Skeletal muscle cell (primary cell): Measurements from ENCODE around the gene HSPA12A.

Experiments used
- DNase-seq: peaks from one replicate; pipeline ENCODE4 v3.0.0-alpha.2; 2010; ENCODE audit warnings: low read depth
- H3K4me3 ChIP-seq: 2 replicates; pipeline ENCODE4 v1.5.1; 2011; ENCODE audit warnings: low read depth, mild to moderate bottlenecking, control low read depth, low read length, moderate library complexity

Gene HSPA12A

DNA sequence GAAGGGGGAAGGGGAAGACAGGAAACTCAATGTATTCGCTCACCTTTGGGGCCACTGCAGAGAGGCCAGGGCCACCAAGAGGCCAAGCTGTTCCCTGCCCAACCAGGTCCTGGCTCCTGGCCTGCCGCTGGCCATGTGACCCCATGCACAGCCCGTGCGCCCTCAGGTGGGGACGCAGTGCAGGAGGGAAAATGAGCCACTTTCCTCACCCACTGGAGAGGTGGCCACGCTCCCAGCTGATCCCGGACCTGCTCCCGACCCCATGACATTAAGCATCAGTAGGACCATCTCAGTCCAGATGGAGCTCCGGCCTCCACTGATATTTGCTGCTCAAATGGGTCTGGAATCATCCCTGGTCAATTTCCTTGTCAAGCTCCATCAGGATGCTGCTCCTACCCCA lies 40.2 kb downstream of the HSPA12A start:
- DNase-seq, result no peak

DNA sequence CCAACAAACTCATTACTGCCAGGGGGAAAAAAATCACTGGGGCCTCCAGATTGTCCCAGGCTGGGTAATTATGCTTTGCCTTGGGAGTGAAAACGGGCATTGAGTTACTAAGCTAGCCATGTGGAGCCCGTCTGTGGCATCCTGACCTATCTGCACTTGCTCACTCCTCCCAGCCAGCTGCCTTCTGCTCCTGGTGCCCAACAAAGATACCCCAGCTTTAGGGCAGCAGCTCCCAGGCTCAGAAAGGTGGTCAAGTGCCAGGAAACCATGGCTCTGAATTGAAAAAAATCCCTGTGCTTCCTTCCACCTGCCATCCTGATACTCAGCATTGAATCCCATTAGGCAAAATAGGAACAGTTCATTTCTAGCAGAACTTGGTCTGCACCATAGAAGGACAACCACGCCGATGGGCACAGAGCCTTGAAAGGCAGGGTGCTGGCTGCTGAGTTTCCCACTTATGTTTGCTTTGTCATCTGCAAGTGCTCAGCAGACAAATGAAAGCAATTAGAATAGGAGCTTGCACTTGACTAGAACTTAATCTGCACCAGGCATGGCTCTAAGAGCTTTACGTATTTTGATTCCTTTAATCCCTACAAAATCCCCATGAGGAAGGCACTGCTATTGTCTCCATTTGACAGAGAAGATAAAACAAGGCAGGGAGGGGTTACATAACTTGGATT lies 42.8 kb downstream of the HSPA12A start:
- DNase-seq, result no peak
- H3K4me3 ChIP-seq, result no peak overlapping the region

More for the DNA sequence above, 40.2 kb downstream of the HSPA12A start:
- no peak overlapping the region for H3K4me3 ChIP-seq

DNA sequence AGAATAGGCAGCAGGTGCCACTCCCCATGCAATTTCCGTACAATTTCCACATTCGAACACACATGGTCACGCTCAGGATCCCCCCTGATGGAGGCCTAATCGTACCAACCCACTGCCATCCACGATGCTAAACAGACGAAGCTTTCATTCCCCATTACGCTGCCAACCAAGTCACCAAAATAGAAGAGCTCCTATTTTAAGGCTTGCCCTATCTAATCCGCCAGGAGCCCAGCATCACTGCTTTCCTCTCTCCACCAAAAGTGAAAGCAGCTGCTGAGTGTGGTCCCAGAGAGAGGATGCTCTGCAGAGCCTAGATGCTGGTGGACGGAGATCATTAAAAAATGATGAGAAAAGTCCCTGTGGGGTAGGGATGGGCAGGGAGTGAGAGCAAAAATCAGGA lies 43.3 kb downstream of the HSPA12A start:
- DNase-seq, result no peak
- H3K4me3 ChIP-seq, result no peak overlapping the region

DNA sequence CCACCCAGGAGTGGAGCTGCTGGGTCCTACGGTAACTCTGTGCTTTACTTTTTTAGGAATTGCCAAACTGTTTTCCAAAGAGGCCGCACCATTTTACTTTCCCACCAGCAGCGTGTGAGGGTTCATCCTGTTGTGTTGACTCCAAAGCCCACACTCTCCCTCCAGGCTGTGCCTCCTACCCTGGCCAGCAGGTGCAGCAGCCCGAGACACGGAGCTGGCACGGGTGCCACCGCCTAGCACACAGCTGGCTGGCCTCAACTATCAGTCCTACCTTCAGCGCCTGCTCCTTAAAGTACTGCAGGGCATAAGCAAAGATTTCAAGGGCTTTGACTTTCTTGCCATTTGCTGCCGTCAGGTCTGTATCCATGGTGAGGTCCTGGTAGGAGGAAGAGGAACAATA lies 44.0 kb downstream of the HSPA12A start:
- DNase-seq, result no peak
- H3K4me3 ChIP-seq, result no peak overlapping the region

DNA sequence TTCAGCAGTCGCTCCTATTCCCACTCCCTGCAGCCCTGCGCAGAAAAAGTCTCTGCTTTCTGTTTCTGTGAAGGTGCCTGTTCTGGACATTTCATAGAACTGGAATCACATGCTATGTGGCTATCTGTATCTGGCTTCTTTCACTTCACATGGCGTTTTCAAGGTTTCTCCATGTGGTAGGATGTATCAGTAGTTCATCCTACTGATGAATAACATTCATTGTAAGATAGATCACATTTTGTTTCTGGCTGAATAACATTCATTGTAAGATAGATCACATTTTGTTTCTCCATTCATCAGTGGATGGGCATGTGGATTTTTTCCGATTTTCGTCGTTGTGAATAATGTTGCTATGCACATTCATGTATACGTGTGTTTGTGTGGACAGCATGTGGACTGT lies 44.5 kb downstream of the HSPA12A start:
- DNase-seq, result no peak
- no peak overlapping the region for H3K4me3 ChIP-seq

DNA sequence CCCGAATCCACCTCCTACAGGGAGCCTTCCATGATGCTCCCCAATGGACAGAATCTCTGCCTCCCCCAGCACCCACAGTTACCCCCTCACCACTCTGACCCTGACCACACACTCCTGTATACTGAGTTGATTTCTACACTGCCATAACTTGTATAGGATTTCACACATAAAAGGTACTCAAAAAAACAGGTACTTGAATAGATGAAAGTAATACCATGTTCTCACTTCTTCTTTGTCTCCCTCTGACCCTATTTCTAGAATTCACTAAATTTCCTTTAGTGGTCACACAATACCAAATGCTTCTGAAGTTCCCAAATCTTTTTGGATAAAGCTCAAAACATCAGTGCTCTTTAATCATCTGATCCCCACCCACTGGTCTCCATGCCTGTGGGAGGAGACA lies 45.4 kb downstream of the HSPA12A start:
- no peak overlapping the region for H3K4me3 ChIP-seq
- no peak for DNase-seq

DNA sequence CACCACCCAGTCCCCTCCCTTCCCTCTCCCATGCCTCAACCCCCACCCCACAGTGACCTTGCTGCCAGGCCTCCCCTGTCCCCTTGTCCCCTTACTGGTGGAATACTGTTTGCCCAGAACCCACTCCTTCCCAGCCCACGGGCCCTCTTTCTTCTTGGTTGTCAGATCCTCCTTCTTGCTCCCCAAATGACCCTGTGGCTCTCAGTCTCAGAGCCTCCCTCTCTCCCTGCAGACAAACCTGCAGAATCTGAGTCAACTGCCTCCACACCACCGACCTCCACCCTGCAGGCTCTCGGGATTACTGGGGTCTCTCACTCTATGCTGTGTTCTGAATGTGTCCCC lies 47.5 kb downstream of the HSPA12A start:
- no peak for DNase-seq
- H3K4me3 ChIP-seq, result no peak overlapping the region

DNA sequence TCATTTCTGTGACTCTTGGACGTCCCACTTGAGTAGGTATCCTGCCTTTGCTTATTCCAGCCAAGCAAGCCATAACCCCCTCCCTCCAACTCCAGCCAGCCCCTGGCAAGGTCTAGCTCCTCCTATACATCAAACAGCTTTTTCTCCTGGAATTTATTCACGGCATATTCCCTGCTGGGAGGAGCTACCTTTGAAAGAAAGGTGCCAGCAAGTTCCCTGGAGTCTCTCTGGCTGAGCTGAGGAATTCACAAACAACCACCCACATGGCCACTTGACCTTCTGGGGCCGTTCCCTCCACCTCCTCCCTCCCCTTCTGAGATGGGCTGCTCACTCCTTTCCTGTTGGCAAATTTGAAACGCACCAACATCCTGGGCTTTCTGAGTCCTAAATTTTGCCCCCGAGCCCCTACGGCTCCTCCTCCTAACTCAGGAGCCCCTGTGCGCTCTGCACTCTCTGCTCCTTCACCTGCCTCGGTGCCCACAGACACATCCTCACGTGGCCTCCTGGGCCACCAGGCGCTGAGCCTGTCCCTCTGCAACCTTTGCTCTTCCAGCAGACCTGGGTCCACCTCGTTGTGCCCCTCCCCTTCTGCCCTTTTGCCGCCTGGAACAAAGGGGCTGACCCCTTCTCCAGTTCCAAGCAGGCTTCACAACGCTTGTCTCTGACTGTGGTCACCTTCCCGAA lies 48.0 kb downstream of the HSPA12A start:
- no peak for DNase-seq
- no peak overlapping the region for H3K4me3 ChIP-seq

DNA sequence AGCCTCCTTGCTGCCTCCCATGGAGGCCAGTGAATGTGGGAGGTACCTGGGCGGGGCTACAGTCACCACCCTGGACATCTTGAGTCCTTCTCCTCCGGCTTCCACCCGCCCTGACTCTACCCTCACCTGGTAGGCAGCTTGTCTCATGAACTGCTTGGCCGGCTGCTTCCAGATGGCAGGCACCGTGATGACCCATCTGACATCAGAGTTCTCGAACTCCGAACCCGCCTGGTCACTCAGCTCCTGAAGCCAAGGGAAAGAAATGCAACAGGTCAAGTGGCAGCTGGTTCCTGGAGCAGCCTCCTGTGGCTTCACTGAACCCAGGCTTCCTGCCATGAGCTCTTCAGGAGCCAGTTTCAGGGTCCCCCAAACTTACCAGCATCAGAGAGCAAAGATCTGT lies 50.1 kb downstream of the HSPA12A start:
- H3K4me3 ChIP-seq, result no peak overlapping the region
- DNase-seq, result no peak

DNA sequence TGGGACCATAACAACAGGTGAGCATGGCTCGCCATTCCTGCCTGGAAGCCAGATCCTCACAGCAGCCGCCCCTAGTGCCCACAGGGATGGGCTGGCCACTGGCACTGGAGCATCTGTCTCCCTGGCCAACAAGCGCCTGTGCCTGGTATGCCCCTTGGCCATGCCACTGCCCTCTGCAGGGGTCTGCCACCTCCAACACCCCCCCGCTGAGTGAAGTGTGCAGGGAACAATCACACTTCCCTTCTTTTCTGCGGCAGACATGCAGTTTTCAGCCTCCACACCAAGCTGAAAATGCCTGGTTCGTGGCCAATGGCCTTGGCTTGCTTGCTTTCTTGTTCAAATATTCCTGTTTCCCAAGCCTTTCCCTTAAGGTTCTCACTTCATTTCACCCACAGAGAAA lies 50.7 kb downstream of the HSPA12A start:
- H3K4me3 ChIP-seq, result no peak overlapping the region

DNA sequence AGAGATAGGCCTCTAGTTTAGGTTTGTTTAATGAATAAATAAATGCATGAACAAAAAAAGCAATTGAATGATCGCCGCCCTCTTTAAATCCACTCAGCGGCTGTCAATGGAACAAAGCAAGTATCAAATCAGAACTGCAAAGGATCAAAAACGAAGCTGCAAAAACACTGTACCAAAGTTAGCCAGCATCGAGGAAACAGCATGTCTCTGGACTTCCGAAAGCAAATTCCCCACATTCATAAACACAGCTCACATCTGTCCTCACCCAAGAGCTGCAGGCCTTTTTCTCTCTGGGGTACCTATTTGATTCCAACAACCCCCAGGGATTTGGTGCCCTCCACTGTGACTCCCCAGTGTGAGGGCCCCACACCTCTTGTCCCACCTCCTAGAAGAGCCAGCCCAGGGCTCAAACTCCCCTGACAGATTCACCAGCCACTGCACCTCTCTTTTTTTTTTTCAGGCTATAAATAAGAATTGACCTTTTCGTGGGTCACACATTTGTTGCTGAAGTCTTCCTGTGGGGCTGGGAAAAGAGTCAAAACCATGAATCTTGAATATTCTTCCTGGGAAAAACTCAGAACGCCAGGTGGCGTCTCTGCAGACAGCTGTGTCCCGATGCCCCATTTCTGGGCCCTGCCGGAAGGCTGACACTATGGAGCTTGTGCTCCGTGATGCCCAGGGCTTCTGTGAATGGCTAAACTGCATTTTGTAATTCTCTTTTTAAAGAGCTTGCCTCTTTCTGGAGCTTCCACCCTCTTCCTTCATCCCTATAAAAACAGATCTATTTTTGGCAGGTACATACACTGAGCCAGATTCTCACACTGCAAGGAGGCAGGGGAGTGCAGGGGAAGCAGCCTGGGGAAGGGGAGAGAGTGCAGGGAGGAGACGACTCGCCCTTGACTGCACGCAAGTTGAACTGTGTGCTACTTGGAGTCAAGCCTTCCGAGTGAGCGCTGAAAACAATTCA lies 51.7 kb downstream of the HSPA12A start:
- H3K4me3 ChIP-seq, result no peak overlapping the region
- no peak for DNase-seq

More for the DNA sequence above, 50.7 kb downstream of the HSPA12A start:
- no peak for DNase-seq

DNA sequence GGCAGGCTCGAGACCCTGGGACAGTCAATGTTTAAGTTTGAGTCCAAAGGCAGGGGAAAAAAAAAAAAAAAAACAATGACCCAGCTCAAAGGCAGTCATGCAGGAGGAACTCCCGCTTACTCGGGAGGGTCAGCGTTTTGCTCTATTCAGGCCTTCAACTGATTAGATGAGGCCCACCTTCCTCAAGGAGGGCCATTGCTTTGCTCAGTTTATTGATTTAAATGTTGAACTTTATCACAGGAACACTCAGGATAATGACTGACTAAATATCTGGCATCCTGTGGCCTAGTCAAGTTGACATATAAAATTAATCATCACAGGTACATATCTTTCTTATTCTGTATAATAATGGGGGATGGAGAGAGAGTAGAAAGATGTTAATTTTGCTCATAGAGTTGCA lies 52.6 kb downstream of the HSPA12A start:
- H3K4me3 ChIP-seq, result no peak overlapping the region
- DNase-seq, result no peak

DNA sequence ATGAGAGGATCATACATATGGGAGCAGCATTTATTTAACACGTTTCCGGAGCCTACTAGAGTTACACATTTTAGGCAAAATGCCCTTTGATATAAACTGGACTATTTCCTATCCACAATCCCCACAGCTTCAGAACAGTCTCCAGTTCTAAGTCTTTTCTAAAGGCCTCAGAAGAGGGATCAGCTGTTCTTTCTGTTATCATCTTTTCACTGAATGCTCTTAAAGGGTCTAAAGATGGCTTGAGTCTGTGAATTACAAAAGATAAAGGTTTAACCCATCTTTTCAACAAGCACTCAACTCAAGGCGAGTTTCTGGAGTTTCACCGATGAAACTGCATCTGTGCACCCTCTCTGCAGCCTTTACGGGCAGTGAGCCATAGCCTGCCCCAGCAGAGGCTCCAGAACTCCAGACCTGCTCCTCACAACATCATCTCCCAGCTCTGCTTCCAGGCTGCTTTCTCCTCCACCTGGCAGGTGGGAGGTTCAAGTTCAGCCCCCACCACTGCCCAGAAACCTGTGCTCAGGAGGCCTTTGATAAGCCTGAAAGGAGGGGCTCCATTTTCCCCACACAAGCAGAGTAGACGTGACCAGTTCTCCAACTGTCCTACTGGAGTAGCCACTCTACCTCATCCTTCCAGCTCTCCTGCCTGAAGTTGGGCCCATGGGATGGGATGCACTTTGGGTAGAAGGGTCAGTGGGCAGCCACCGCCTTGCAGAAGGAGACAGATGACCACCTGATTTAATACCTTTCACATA lies 53.4 kb downstream of the HSPA12A start:
- no peak overlapping the region for H3K4me3 ChIP-seq
- DNase-seq, result no peak

DNA sequence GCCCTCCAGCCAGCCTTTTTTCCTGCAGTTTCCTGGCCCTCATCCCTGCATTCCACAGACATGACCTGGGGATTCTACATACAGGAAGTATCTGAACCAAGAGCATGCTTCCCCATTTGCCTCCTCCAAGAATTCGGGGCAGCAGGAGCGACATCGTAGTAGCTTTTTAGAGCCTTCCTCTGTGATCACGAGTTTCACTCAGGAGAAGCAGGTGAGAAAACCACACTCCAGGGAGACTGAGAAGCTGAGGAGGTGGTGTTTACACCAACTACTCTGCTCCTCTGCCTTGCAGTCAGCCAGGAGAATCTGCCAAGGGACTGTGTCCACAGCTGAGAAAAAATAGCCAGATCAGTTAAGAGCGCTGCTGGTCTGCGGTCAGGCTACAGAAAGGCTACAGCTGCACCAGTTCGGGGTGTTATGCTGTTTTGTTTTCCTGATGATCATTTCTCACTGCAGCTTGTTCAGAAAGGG lies 54.1 kb downstream of the HSPA12A start:
- DNase-seq, result peak; percentile 30
- H3K4me3 ChIP-seq, result peak overlapping the region; percentile 20

DNA sequence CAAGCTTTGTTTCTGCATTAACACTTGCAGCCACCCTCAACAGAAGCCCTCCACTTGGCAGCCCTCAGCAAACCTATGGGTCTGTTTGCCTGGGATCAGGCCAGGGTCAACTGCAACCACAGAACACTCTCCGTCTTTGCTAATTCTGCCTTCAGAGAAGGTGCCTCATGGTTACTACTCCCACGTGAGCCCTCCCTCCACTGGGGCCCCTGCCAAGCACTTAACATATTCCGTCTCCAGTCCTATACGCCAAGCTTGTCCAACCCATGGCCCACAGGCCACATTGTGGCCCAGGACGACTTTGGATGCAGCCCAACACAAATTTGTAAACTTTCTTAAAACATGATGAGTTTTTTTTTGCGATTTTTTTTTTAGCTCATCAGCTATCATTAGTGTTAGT lies 54.7 kb downstream of the HSPA12A start:
- DNase-seq, result no peak
- H3K4me3 ChIP-seq, result no peak overlapping the region

DNA sequence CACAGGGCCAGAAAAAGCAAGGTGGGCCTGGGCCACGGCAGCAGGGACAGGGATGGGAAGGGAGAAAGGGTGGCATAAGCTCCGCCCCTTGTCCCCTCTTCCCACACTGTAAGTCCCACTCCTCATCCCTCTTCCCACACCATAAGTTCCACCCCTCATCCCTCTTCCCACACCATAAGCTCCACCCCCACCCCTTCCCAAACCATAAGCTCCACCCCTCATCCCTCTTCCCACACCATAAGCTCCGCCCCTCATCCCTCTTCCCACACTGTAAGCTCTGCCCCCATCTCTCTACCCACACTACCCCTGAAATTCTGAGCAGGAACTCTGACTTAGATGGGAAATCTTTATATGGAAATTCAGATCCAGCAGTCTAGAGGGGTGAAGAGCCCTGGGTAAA lies 55.7 kb downstream of the HSPA12A start:
- DNase-seq, result no peak
- no peak overlapping the region for H3K4me3 ChIP-seq

DNA sequence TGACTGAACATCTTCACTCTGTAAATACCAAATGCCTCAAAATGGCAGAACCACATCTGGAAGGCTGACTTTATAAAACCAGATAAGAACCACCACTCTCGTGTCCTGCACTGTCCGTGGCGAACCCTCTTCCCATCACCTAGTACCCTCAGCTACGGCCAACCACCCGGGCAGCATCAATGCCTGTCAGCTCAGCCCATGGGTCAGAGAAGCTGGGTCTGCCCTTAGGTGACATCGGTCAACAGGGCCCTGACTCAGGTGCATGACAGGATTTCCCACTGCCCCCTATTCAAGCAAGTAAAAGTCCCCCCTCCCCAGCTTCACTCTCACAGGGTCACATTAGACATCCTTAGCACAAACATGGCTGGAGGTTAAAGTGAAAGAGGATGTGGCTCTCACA lies 56.6 kb downstream of the HSPA12A start:
- no peak overlapping the region for H3K4me3 ChIP-seq
- no peak for DNase-seq

DNA sequence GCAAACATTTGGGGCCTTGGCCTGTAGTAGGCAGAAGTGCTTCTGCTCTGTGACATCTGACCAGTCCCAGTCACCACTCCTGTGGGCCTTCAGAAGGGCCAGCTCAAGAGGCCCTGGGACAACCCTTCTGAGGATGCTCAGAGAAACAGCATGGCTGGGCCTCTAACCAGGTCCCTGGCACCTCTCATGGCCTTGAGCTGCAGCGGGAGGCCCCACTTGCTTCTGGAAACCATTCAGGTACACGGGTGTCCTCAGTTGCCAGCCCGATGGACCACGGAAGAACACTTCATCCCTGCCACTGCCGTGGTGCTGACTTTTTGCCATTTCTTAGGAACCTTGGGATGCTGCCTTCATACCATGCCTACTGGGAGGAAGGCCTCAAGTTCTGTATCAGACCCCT lies 57.6 kb downstream of the HSPA12A start:
- DNase-seq, result no peak
- no peak overlapping the region for H3K4me3 ChIP-seq

DNA sequence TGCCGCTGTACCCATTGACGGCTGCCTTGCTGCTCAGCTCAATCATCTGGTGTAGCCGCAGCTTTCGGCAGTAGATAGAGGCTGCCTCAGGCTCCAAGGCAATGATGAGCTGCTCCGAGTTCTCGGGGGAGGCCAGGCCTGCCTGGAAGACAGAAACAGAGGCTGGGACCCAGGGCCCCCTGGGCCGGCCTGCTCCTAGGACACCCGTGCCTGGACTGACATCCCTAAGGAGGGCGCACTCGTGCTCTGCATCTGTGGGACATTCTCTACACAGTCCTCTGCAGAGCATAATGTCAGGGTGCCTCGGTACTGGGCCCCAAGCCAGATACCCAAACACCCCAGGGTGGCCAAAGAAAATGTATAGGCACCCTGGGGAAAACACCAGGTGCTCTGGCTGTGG lies 58.5 kb downstream of the HSPA12A start:
- no peak for DNase-seq
- no peak overlapping the region for H3K4me3 ChIP-seq

DNA sequence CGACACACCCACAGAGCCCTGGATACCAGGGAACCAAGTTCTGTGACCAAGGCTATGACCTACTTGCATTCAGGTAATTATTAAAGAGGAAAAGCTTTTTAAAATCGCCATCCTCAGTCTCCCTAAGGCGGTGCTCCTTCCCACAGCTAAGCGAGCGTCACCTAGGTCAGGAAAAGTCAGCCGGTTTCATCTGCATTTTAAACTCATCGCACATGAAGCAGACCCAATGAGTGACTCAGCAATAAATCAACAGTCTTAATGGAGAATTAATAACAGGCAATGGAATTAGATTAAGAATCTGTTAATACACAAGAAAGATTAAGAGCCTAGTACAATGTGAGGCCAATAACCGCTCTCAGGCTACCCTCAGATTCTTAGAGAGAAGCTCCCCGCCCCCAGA lies 59.2 kb downstream of the HSPA12A start:
- no peak for DNase-seq
- H3K4me3 ChIP-seq, result no peak overlapping the region
